Prostate gland (tissue), 2 donors: ENCODE measurements around the gene CSPG4.

Experiments
- CTCF ChIP-seq, 4 experiments: fragments of 200-600 bp in 2 of 4; fragments of 450-650 bp in 2 of 4; sonication (generic) in 2 of 4; IDR thresholded peaks; 1 replicate in 3 of 4; 2 replicates in 1 of 4; pipeline ENCODE4 v1.5.1; 2016 to 2019; ENCODE audit warnings: antibody characterized with exemption in 4 of 4, mild to moderate bottlenecking in 2 of 4, moderate library complexity in 2 of 4
- POLR2A ChIP-seq: fragments of 450-650 bp; IDR thresholded peaks from one replicate; pipeline ENCODE4 v1.6.1; 2016; ENCODE audit warnings: antibody characterized with exemption, mild to moderate bottlenecking

GRCh38 chr15:75745305-75745704, 32.7 kb upstream of the CSPG4 start:
- TF ChIP-seq CTCF (IDR thresholded peaks at IDR 0.05) (no peak), POLR2A (no peak)
